ENCODE results near the gene TMEM97. TPM values are rescaled to one million over a fixed set of nuclear protein-coding genes. Genes with fewer than 3 reads are reported as not detected.

The TMEM97 gene
- total RNA-seq, 1 experiment from 2014 or later: 55.6 TPM

GRCh38 chr17:28270055-28270454, 48.9 kb upstream of the TMEM97 start (continued):
- no peak for TF ChIP-seq JUND (IDR thresholded peaks at IDR 0.05)
- no peak for TF ChIP-seq POLR2A (IDR thresholded peaks at IDR 0.05; ENCODE audit: borderline replicate concordance, extremely low read depth, insufficient read depth, insufficient read length)
- TF ChIP-seq, protein P1, sequence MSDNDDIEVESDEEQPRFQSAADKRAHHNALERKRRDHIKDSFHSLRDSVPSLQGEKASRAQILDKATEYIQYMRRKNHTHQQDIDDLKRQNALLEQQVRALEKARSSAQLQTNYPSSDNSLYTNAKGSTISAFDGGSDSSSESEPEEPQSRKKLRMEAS (IDR thresholded peaks at IDR 0.05): no peak
- TF ChIP-seq SIN3A (IDR thresholded peaks at IDR 0.05; ENCODE audit: low read depth): no peak
- no peak for TF ChIP-seq RAD21 (IDR thresholded peaks at IDR 0.05; ENCODE audit: low read depth)

DNA sequence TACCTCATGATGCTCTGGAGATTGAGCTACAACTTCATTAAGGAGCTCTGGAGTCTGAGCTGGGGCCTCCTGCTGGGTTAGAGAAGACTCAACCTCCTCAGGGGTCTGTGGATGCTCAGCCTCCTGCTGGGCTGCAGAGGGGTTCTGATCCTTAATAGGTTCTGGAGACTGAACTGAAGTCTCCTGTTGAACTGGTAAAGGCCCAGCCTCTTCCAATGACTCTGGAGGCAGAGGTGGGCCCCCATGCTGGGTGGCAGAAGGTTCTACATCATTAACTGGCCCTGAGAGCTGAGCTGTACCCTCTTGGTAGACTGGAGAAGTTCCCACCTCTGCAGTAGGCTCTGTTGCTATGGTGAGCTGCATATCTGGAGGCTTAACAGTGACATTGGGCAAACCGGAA, 48.1 kb upstream of the TMEM97 start:
- TF ChIP-seq, protein P2, sequence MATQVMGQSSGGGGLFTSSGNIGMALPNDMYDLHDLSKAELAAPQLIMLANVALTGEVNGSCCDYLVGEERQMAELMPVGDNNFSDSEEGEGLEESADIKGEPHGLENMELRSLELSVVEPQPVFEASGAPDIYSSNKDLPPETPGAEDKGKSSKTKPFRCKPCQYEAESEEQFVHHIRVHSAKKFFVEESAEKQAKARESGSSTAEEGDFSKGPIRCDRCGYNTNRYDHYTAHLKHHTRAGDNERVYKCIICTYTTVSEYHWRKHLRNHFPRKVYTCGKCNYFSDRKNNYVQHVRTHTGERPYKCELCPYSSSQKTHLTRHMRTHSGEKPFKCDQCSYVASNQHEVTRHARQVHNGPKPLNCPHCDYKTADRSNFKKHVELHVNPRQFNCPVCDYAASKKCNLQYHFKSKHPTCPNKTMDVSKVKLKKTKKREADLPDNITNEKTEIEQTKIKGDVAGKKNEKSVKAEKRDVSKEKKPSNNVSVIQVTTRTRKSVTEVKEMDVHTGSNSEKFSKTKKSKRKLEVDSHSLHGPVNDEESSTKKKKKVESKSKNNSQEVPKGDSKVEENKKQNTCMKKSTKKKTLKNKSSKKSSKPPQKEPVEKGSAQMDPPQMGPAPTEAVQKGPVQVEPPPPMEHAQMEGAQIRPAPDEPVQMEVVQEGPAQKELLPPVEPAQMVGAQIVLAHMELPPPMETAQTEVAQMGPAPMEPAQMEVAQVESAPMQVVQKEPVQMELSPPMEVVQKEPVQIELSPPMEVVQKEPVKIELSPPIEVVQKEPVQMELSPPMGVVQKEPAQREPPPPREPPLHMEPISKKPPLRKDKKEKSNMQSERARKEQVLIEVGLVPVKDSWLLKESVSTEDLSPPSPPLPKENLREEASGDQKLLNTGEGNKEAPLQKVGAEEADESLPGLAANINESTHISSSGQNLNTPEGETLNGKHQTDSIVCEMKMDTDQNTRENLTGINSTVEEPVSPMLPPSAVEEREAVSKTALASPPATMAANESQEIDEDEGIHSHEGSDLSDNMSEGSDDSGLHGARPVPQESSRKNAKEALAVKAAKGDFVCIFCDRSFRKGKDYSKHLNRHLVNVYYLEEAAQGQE (IDR thresholded peaks at IDR 0.05; ENCODE audit: low read depth): no peak
- no peak for TF ChIP-seq ZFX (IDR thresholded peaks at IDR 0.05)
- no peak for TF ChIP-seq SIN3A (IDR thresholded peaks at IDR 0.05; ENCODE audit: low read depth)
- no peak for TF ChIP-seq ZNF274 (IDR thresholded peaks at IDR 0.05; ENCODE audit: low read depth, low read length)
- TF ChIP-seq SP1 (IDR thresholded peaks at IDR 0.05; ENCODE audit: low read depth): no peak
- no peak for TF ChIP-seq CBX3 (IDR thresholded peaks at IDR 0.05; ENCODE audit: low read depth)
- TF ChIP-seq CTCF (IDR thresholded peaks at IDR 0.05 in 2 of 3, conservative IDR thresholded peaks at IDR 0.05 in 1 of 3; ENCODE audit: borderline replicate concordance in 1 of 3, insufficient read depth in 1 of 3, low read depth in 2 of 3, low read length in 2 of 3): no peak
- no peak for TF ChIP-seq EZH2phosphoT487 (IDR thresholded peaks at IDR 0.05; ENCODE audit: borderline replicate concordance)
- no peak for TF ChIP-seq EGR1 (IDR thresholded peaks at IDR 0.05; ENCODE audit: low read depth)
- no peak for TF ChIP-seq TCF7L2 (IDR thresholded peaks at IDR 0.05; ENCODE audit: borderline replicate concordance, extremely low read depth, insufficient read depth, insufficient read length)
- TF ChIP-seq RAD21 (IDR thresholded peaks at IDR 0.05; ENCODE audit: low read depth): no peak
- TF ChIP-seq CEBPB (IDR thresholded peaks at IDR 0.05; ENCODE audit: low read depth): no peak
- no peak for TF ChIP-seq SRF (IDR thresholded peaks at IDR 0.05; ENCODE audit: low read depth)
- TF ChIP-seq FOSL1 (IDR thresholded peaks at IDR 0.05; ENCODE audit: low read depth): no peak
- TF ChIP-seq POLR2A (IDR thresholded peaks at IDR 0.05; ENCODE audit: borderline replicate concordance, extremely low read depth, insufficient read depth, insufficient read length): no peak
- TF ChIP-seq EZH2 (IDR thresholded peaks at IDR 0.05): no peak
- TF ChIP-seq YY1 (IDR thresholded peaks at IDR 0.05; ENCODE audit: extremely low read depth, insufficient replicate concordance, low read depth, low read length): no peak
- TF ChIP-seq ATF3 (IDR thresholded peaks at IDR 0.05): no peak
- DNase-seq (ENCODE audit: low read depth, low spot score) (no peak), ATAC-seq (no peak)
- Histone ChIP-seq H3K4me1 (ENCODE audit: control insufficient read depth in 1 of 2, insufficient read depth in 2 of 2, low read length in 2 of 2) (no peaks in the 10 kb centered on the region), H3K79me2 (ENCODE audit: insufficient read depth, low read length) (no peaks in the 10 kb centered on the region), H3K36me3 (ENCODE audit: control insufficient read depth in 1 of 2, insufficient read depth in 2 of 2, low read length in 2 of 2) (no peaks in the 10 kb centered on the region), H2AFZ (ENCODE audit: low read depth, low read length, poor library complexity, severe bottlenecking) (no peak overlapping the region), H3K9ac (ENCODE audit: low read length) (no peak overlapping the region), H3K4me2 (ENCODE audit: low read length) (no peak overlapping the region), H4K20me1 (ENCODE audit: insufficient read depth) (no peaks in the 10 kb centered on the region), H3K9me3 (ENCODE audit: control insufficient read depth in 1 of 2, insufficient read depth in 1 of 2, low read depth in 1 of 2, low read length in 2 of 2) (peaks cover 0 to 7% of the 10 kb centered on the region in 2 experiments; a peak in 1 of 4 replicates), H3K27ac (ENCODE audit: low read depth, low read length) (no peak overlapping the region), H3K27me3 (ENCODE audit: insufficient read depth, low read length) (0 out of 2 replicates have a peak, but pooled peaks cover 4% of the 10 kb centered on the region), H3K4me3 (replicated peaks in 1 of 2; ENCODE audit: low read depth in 1 of 2, low read length in 2 of 2) (no peak overlapping the region), H3K9me2 (ENCODE audit: insufficient read depth) (no peaks in the 10 kb centered on the region)
- intact Hi-C loops (cut with micrococcal nuclease): no loop called here
- ChIA-PET CTCF (no interaction called here), RAD21 (ENCODE audit: low non-redundant PET in 1 of 2, low total read pairs in 2 of 2, uncharacterized antibody in 2 of 2, unreplicated experiment in 2 of 2) (no interaction called here), POLR2A (no interaction called here)
- BruUV-seq (replicated peaks): no TSS peak
